Measurements from ENCODE around the gene ZBED3. TPM values are rescaled to one million over a fixed set of nuclear protein-coding genes. Genes with fewer than 3 reads are reported as not detected.

The ZBED3 gene
- polyA plus RNA-seq = 6.8 and 10.8 TPM in 2 replicates

GRCh38 chr5:77086689-77087483 is at the start of gene ZBED3:
Gene ZBED3 (minus strand): TSS chr5:77087285. CDS start chr5:77077878, 9,407 bp downstream.

GRCh38 chr5:77030097-77031071 is 56.7 kb downstream of the ZBED3 start, which contains the start of gene AGGF1:
Gene AGGF1 (plus strand): TSS chr5:77030404. CDS start chr5:77030767, 363 bp downstream.

Other genes with a start within 250 kb of the ZBED3 start
- gene S100Z, start 237.3 kb downstream of the ZBED3 start, polyA plus RNA-seq = not detected in 2 replicates
- 9.1 TPM in 1 of 2 replicates, not detected in the other for gene CRHBP, start 134.2 kb downstream of the ZBED3 start, polyA plus RNA-seq
- gene AGGF1, start 56.9 kb downstream of the ZBED3 start, polyA plus RNA-seq = 30.4 and 32.4 TPM in 2 replicates
- 11.7 and 21.6 TPM in 2 replicates for gene PDE8B, start 123.4 kb upstream of the ZBED3 start, polyA plus RNA-seq

Measured in Purkinje cell (primary cell).